ENCODE data around the gene DNAH2.

The DNAH2 gene

GRCh38 chr17:7878234-7878633, 160.7 kb downstream of the DNAH2 start:
- no peak overlapping the region for H3K4me3 ChIP-seq (ENCODE audit: low read length)
- TF ChIP-seq CTCF (conservative IDR thresholded peaks at IDR 0.05; ENCODE audit: low read length): no peak
- no peak for DNase-seq (ENCODE audit: low read depth)

DNA sequence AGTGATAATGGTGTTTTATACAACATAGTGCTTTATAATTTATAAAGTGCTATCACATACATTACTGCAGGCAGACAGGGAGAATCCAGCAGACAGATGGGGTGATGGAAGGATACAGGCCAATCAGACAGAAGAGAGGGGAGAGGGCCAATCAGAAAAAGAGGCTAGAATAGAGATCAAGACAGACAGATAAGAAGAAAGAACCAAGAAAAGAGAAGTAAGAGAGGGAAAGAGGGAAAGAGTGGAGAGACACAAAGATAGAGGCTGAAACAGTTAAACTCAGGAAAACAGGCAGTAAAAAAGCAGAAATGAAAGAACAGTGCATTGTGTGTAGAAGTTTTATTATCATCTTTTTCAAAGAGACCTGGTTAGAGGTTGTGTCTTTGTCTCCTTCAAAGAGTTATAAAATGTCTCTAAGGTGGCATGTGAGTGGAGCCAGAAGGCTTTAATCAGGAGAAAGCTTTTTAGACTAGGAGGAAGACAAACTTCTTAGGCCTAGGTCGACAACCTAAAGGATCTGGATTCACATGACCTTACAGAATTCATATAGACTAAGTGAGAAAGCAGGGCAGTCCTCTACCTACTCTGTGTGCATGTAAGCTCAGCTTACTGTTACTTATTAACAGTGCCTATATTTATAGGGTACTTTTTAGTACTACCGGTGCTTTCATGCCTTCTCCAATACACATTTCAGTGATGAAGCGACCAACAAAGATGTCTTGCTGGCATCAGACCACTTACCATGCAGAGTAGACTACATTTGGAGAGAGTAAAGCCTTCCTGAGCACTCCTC, 162.7 kb downstream of the DNAH2 start:
- DNase-seq (ENCODE audit: low read depth): no peak
- no peak overlapping the region for H3K4me3 ChIP-seq (ENCODE audit: low read length)
- no peak for TF ChIP-seq CTCF (conservative IDR thresholded peaks at IDR 0.05; ENCODE audit: low read length)

DNA sequence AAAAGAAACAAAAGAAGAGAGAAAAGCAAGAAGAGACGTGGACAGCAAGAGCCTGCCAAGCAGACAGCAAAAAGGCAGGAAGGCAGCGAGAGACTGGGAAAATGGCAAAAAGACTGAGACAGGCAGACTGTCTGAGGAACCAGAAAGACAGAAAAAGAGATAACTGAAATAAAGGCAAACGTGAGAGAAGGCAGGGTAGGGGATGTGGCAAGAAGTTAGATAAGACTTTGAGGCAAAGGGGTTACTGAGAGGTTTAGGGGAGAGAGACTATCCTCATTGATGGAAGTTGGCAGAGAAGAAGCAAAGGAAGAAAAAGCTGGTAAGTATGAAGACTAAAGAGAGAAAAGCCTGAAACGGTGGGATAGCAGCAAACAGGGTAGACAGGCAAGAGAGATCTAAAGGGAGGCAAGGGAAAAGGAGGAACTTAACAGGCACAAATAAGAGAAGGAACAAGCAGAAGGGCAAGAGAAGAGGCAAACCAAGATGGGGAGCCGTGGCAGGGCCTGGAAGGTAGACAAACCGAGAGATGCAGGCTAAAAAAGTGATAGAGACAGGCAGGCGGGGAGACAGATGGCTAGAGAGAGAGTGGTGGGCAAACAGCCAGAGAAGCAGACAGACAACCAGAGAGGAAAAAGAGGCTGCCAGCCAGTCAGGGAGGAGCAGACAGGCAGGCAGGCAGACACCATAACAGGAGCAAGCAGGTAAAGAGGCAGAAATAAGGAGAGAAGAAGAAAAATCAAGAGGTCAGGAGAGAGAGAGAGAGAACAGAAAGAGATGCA, 163.9 kb downstream of the DNAH2 start:
- no peak overlapping the region for H3K4me3 ChIP-seq (ENCODE audit: low read length)
- no peak for TF ChIP-seq CTCF (conservative IDR thresholded peaks at IDR 0.05; ENCODE audit: low read length)
- no peak for DNase-seq (ENCODE audit: low read depth)

DNA sequence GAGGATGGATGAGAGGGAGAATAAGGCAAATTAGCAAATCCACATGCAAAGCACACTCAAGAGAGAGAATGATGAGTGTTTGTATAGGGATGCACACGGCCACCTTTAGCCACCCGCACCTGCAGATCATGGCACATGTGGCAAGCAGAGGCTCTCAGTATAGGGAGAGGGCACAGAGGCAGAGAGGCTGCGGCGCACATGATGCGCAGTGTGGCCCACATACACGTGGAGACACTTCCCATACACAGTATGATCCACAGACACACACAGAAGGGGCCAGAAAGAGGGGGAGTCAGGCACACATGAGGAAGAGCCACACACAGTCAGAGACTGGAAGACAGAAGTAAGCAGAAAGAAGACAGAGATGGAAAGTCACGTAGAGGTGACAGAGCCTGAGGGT, 164.5 kb downstream of the DNAH2 start:
- no peak for TF ChIP-seq CTCF (conservative IDR thresholded peaks at IDR 0.05; ENCODE audit: low read length)
- no peak overlapping the region for H3K4me3 ChIP-seq (ENCODE audit: low read length)
- no peak for DNase-seq (ENCODE audit: low read depth)

GRCh38 chr17:7882629-7883028, 165.1 kb downstream of the DNAH2 start:
- H3K4me3 ChIP-seq (ENCODE audit: low read length): no peak overlapping the region

More at GRCh38 chr17:7882629-7883028, 165.1 kb downstream of the DNAH2 start:
- DNase-seq (ENCODE audit: low read depth): no peak
- no peak for TF ChIP-seq CTCF (conservative IDR thresholded peaks at IDR 0.05; ENCODE audit: low read length)
